D341Med (cell line): ENCODE data around the gene CACNA2D2.
A peak's percentile ranks its signal among the peaks of the same experiment; 100 is the strongest.

Experiments used
- DNase-seq: peaks from one replicate; pipeline ENCODE4 v3.0.0; 2012; ENCODE audit warnings: low spot score

Gene CACNA2D2

DNA sequence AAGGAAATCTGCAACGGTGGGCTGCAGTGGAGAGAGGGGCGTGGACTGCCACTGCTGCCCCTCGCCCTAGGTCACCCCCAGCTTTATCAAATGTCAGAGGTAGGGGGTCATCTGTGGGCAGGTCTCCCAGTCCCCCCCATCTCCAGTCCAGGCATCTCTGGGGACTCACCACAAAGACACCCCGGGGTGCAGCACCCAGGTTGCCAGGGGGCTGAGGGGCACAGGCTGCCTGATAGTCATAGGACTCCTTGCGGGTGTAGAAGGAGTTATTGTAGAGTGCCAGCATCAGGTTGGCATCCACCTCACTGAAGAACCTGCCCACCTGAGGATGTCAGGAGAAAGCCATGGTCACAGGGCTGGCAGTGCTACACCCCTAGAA, 137.6 kb downstream of the CACNA2D2 start:
- DNase-seq: no peak

- DNase-seq: peak; percentile 85
Observed at GRCh38 chr3:50365080-50365841, 138.2 kb downstream of the CACNA2D2 start.

DNA sequence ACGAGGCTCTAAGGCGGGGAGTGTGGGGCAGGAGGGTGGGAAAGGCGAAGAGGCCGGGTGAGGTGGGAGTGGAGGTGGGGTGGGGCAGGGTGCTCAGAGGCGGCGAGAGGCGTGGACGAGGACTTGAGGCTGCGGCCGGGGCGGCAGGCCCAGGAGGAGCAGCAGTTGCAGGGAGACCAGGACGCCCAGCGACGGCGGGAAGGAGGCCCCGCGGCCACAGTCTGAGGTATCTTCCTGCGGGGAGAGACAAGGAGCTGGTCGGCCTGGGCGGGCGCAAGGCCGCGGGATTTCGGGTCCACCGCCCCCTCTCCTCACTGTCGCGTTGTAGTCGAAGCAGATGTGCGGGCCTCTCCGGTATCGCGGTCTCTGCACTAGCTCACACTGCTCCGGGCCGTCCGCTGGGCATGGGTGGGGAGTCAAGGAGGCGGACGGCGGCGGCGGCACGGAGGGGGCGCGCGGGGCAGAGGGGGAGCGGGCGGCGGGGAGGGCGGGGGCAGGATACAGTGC, 138.8 kb downstream of the CACNA2D2 start:
- DNase-seq: no peak

GRCh38 chr3:50359760-50360110, 143.7 kb downstream of the CACNA2D2 start:
- no peak for DNase-seq

DNA sequence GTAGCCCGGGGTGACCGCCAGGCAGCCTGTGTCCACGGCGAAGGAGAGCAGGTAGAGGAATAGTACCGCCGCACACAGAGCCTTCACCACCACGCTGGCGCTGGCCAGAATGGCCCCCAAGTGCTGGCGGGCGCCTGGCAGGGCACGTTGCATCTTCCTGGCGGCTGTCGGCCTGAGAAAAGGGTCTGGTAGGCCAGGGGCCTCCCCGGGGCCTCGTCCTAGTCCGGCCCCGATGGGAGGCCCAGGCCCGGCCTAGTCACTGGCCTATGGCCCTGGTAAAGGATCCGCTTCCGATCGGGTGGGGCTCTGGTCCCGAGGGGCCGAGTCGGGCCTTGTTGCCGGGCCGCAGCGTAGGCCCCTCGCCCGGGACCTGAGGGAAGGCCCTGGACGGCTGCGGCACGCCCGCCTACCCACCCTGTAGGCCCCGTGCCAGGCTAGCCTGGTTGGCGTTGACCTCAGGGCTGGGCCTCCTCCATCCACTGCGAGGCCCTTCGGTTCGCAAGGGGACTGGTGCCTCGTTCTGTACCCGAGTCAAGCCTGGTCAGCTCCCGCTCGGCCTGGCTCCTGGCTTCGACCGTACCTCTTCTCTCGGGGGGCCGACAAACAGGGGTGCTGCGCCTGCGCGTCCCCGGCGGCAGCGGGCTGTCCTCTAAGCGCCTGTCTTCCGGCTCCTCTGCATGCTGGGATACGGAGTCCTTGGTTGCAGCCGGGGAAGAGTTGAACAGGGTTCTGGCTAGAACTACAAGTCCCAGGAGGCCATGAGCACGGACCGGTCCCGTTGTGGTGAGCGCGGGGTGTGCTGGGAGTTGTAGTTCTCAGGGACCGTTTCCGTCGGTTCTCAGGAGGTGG, 144.3 kb downstream of the CACNA2D2 start, which contains the start of gene TMEM115:
Gene TMEM115 (minus strand): TSS at position 611 of the 849 bp plus-strand sequence. CDS start 458 bp downstream, at position 153.
- peak; percentile 98 for DNase-seq

- no peak for DNase-seq
Observed at GRCh38 chr3:50358355-50358910, 145.0 kb downstream of the CACNA2D2 start.

DNA sequence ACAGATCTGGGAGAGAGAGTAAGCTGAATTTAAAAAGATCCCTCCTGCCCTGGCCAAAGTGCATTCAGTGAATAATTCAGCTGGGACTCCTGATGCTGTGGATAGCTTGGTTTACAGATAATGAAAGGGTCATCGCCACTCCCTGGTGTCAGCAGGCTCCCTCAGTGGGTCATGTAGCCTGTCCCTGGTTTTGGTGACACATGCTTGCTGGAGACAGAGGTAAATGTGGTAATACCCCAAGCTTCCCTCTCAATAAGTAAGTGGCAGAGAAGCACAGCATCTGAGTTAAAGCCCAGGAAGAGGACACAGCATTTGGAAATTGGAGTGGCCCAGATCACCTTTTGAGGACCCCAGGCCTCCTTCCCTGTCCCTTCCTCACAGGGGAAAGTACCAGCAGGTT, 146.0 kb downstream of the CACNA2D2 start:
- no peak for DNase-seq

GRCh38 chr3:50356553-50356952, 146.9 kb downstream of the CACNA2D2 start:
- DNase-seq: no peak

GRCh38 chr3:50355829-50356552, 147.4 kb downstream of the CACNA2D2 start:
- DNase-seq: no peak

DNA sequence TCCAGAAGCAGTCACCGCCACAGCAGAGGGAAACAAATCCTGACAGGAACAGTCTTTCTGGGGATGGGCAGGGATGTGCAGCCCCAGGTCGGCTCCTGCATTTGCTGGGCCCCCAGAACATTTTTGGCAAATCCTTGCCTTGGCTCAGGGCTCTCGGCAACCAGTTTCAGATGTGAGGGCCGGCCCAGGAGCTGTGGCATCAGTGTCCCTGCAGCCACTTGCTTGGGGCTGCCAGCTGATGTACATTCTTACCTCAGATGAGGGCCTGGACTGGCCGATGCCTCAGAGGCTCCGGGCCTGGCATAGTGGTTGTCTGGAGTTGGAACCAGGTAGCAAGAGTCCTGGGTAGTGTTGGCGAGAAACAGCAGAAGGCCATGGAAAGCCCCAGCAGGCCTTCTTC, 148.6 kb downstream of the CACNA2D2 start:
- DNase-seq: no peak

DNA sequence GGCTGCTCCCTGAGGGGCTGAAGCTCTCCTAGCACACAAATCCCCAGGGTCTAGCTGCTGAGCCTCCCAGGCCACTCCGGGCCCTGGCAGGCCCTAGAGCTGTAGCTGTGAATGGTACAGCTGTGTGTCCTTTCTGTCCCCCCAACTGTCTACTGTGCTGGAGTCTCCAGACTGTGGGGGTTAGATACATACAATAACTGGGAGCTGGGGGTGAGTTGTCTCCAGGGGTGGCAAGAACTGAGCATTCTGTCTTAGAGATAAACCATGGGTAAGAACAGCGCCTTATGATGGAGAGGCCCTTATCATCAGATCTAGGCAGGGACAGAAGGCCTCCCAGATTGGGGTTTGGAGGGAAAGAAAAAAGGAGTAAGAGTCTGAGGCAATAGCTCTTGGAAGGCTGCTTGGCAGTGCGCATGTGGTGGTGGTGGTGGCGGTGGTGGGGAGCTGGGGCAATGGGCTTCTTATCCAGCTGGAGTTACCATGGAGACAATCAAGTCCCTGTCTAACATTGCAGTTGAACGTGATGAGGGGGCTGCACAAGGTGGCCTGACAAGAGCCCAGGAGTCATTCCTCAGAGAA, 149.2 kb downstream of the CACNA2D2 start:
- DNase-seq: no peak

GRCh38 chr3:50353245-50354004, 150.0 kb downstream of the CACNA2D2 start:
- no peak for DNase-seq

- DNase-seq: no peak
Observed at GRCh38 chr3:50352781-50353180, 150.7 kb downstream of the CACNA2D2 start.

DNA sequence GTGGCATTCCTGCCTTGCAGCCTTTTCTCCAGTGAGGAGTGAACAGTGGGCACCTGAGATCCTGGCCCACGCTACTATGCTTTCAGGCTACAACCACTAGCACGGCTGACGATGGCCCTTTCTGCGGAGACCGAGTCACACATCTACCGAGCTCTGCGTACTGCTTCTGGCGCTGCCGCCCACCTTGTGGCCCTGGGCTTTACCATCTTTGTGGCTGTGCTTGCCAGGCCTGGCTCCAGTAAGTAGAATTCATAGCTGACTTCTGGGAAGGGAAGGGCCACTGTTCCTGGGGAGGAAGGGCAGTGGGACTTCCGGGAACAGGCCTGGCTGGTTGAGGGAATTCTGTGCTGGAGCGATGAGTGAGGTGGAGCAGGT, 152.1 kb downstream of the CACNA2D2 start:
- no peak for DNase-seq

- DNase-seq: peak; percentile 97
Observed at GRCh38 chr3:50350527-50351322, 152.7 kb downstream of the CACNA2D2 start, which contains the start of the genes CYB561D2 and NPRL2. Gene CYB561D2, plus strand, starts transcription at chr3:50350862. Its CDS starts 572 bp downstream, at chr3:50351434. Gene NPRL2, minus strand, starts transcription at chr3:50350775. Its CDS starts 123 bp downstream, at chr3:50350652.

DNA sequence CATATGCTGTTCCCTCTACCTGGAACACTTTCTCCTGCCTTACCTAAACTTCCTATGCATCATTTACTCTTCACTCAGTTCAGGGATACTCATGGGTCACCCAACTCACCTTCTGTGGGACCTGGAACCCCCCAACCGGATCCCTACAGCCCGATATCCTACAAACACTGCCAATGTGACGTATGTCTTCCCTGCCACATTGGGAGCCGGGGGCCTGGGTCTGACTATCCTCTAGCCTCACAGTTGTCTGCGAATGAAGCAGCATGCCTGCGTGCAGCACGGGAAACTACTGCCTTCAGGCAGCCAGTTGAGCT, 153.3 kb downstream of the CACNA2D2 start:
- DNase-seq: no peak

- DNase-seq: peak; percentile 74
Observed at GRCh38 chr3:50347187-50347813, 156.1 kb downstream of the CACNA2D2 start.

- DNase-seq: peak; percentile 94
Observed at GRCh38 chr3:50345586-50346234, 157.7 kb downstream of the CACNA2D2 start, which contains the start of gene ZMYND10. Gene ZMYND10, minus strand, starts transcription at chr3:50345732. Its CDS starts 153 bp downstream, at chr3:50345579.

GRCh38 chr3:50345008-50345407, 158.4 kb downstream of the CACNA2D2 start:
- DNase-seq: no peak
